GM19023 (cell line): Measurements from ENCODE around the gene NFIL3.

Experiments used
- ATAC-seq: cut with Tn5 transposase; IDR thresholded peaks from one replicate; pipeline ENCODE4 v1.9.1; 2021; ENCODE audit warnings: mild to moderate bottlenecking, moderate library complexity; ENCODE audit not compliant: unreplicated experiment

Gene NFIL3

DNA sequence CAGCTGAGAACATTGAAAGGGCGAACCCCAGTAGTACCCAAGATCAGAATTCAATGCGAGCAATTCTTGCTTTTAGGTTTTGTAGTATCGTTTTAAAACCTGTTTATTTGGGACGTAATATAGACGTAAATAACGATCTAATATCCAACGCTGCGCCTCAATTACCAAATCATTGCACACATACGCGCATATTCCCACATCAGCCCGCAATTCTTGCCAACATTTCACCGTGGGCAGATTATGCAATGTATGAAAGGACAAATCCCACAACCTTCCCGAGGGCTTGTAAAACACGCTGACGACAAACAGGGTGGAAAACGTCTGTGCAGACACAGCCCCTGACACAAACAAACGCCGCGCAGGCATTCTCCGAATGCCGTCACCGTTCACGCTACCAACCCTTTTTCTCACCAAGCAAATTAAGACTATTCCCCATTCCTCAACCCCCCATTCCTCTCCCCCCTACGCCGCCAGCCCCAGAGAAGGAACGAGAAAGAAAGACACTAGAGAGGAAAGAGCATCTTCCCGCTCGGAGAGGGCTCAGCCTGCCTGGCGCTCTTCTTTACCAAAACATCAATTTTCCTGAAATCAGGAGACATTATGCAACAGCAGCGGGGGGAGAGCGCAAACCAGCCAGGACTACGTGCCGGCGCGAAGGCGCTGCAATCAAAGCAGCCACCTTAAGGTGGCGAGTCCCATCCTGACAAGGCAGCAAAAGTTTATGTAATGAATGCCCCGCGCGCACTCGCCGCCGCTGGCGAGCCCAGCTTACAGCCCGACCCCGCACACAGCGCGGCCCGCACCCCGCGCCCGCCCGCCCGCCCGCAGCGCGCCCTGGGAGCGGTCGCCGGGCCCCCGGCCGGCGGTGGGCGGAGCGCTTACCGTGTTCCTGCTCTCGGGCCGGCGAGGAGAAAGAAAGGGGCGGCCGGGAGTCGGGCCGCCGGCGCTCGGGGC lies 597 bp downstream of the NFIL3 start:
- peak; percentile 37 for ATAC-seq

GRCh38 chr9:91421971-91422757 lies 1.5 kb downstream of the NFIL3 start:
- ATAC-seq = no peak

- no peak for ATAC-seq
Measured at GRCh38 chr9:91421128-91421765, 2.4 kb downstream of the NFIL3 start.

GRCh38 chr9:91420501-91421127 lies 3.0 kb downstream of the NFIL3 start:
- no peak for ATAC-seq

DNA sequence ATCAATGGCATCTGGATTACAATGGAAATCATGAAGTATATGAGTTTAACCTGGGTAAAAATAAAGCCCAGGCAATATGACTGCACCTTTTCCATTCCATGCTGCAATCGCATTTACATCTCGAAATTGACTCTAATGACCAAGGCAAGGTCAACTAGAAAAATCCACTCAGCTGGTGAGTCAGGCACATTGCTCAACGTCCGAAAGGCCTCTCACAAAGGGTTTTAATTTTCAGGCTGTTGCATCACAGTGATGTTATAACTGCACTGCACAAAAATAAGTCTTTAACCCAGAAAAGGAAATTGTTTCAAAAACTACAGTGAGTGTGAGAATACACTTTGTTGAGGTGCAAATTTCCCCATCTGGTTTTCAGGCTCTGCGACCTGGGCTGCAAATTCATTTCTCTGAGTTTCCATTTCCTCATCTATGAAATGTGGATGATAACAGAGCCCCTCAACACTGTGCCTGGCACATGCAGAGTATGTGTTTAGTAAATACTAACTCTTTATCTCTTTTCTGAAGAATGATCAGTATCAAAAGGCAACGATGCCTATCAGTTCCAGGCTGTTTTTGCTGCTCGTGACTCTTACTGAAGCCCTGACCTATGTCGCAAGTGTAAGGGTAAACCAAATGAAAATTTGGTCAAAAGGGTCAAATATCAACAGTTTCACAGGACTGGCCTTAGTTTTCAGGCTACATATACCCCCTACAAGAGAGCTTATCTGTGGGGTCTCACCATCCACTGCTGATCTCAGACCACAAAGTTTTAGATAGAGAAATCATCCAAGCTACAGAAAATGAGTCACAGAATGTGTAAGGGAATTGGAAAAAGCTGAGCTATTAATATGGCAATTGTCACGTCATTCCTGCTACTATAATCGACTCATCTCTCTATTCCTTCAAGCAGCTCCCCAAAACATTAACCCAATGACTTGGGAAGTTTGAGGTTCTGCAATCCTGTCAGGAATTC lies 4.1 kb downstream of the NFIL3 start:
- no peak for ATAC-seq

- ATAC-seq = no peak
Measured at GRCh38 chr9:91418215-91418610, 5.4 kb downstream of the NFIL3 start.

- no peak for ATAC-seq
Measured at GRCh38 chr9:91417602-91418214, 5.9 kb downstream of the NFIL3 start.

DNA sequence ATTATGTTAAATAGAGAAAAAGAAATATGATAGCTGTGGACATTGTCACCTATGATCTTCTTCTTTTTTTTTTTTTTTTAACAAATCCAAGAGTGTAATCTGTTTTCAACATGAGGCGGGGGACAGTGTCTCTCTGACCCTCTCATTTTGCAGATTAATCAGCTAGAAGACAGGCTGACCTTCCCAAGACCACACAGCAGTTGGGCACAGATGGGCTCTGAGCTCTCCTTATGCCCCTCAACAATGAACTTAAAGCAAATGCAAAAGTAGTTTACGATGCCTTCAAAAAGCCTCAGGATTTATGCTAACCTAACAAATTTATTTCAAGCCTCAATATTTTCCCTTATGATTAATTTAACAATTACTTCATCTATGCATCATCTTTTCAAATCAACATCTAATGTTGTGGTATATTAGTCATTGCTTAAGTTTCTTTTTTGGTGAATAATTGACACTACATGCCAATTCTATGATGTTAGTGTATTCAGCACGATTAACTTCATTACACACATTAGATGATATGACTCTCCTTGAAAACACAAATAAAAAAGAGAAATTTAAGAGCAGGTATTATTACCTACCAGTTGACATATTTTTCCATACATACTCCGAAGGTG lies 7.4 kb downstream of the NFIL3 start:
- no peak for ATAC-seq

DNA sequence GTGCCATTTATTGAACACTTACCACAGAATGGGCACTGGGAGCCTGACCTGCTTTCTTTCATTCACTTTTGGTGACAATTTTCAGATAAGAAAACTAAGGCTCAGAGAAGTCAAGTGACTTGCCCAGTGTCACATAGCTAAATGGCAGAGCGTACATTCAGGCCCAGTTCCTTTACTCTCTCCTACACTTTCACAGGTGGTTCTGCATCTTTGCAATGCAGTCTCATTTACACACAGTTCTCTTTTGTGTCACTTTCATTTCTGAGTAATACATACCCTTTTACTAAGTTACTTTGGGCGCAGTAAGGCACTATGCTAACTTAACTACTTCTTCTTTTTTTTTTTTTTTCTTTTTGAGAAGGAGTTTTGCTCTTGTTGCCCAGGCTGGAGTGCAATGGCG lies 8.3 kb downstream of the NFIL3 start:
- ATAC-seq = peak; percentile 87

- ATAC-seq = no peak
Measured at GRCh38 chr9:91412941-91413340, 10.7 kb downstream of the NFIL3 start.

GRCh38 chr9:91411096-91411771 lies 12.4 kb downstream of the NFIL3 start:
- ATAC-seq = no peak

GRCh38 chr9:91410161-91410560 lies 13.5 kb downstream of the NFIL3 start:
- no peak for ATAC-seq

DNA sequence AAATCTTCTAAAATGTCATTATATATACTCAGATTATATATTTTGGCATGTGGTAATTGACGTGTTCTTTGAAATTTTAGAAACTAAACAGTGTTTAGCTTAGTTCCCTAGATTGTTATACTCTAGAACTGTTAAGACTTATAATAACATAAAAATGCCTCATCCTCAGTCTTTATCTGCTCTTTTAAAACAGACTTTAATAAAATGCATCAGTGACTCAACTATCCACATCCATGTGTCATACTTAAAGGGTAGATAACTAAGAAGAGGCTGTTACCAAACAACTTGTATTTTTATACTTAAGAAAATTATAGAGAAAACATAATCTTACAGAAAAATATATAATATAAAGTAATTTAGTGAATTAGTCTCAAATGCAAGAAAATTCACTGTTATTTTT lies 15.2 kb downstream of the NFIL3 start:
- no peak for ATAC-seq

DNA sequence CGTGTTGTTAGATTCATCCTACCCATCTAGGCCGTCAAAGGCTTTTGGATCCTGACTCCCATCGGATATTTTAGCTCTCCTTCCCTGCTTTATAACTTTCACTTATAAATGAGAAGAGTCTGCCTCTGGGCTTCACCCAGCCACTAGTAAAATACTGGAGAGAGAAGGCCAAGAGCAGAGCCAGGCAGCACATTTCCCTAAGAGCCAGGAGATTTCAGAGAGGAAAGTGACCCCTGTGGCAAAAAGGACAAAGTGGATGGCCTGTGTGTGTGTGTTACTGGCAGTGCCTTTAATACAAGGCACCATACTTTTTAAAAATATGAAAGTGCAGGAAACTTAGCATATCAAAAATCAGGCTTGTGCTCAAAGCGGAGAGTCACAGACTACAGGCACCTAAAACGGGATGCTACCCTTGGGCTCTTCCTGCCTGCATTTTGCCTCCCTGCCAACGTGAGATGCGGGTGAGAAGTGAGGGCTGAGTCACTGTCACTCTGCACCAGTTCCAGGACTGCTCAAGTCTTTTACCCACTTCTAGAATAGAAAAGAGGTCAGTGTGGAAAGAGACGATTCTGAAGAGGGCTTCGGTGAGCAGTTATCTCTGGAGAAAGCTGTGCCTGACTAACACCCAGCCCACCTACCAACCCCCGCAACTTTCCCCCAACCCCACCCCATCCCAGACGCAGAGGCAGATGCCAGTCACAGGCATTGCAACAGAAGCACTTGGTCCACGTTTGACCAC lies 15.9 kb downstream of the NFIL3 start:
- no peak for ATAC-seq

GRCh38 chr9:91405343-91406077 lies 18.1 kb downstream of the NFIL3 start:
- ATAC-seq = no peak

DNA sequence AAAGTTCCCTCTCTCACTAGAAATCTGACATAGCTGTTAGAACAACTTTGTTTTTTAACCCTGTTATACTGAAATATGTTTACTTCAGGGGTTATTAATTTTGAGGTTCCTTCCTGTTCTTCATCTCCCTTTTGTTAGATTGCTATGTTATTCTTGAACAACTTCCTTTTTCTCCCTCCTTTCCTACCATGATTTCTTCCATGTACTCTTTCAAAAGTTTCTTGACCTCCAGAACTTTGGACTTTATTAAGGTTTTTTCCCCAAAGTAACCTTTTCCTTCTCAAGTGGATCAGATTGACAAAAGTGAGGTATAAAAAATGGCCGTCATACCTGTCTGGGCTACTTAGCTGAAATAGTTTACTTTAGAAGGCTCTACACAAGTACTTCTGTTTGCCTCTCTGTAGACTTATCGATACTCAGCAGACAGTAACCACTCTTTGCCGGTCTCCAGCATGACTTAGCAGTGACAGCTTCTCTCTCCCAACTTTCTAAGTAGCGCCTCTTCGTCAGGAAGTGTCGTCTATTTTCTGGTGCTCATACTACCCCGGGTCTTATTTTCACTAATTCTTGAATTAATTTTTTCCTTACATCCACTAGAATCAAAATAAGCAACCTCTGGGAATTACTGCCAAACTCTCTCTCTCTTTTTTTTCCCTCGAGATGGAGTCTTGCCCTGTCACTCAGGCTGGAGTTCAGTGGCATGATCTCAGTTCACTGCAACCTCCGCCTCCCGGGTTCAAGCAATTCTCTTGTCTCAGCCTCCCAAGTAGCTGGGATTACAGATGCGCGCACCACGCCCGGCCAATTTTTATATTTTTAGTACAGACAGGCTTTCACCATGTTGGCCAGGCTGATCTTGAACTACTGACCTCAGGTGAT lies 19.7 kb downstream of the NFIL3 start:
- ATAC-seq = no peak
